GM19468 (cell line): ENCODE data around the gene OPA3.

Experiments used
- ATAC-seq: cut with Tn5 transposase; IDR thresholded peaks from one replicate; pipeline ENCODE4 v1.9.1; 2021; ENCODE audit warnings: mild to moderate bottlenecking, moderate library complexity, moderate number of reproducible peaks; ENCODE audit not compliant: unreplicated experiment; ENCODE audit errors: extremely low read depth

Gene OPA3

DNA sequence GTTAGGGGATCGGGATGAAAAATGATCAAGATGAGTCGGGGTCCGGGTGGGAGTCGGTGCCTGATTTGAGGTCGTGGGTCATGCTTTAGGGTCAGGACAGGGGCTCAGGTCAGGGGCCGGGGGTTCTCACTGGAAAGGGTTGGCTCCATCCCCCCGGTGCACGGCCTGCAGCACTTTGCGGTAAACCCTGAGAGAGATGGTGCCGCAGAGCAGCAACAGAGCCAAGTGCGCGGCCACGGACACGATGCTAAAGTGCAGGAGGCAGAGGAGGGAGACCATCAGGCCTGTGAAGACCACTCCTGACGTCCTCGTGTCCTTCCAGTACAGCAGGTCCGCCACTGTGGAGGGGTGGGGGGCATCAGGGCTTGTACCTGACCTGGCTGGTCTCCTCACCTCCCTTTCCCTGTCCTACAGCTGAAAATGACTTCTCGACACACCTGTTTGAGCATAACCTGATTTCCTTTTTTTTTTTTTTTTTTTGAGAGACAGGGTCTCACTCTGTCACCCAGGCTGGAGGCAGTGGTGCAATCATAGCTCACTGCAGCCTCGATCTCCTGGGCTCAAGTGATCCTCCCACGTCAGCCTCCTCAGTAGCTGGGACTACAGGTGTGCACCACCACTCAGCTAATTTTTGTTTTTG is 95.3 kb downstream of the OPA3 start:
- ATAC-seq = no peak

DNA sequence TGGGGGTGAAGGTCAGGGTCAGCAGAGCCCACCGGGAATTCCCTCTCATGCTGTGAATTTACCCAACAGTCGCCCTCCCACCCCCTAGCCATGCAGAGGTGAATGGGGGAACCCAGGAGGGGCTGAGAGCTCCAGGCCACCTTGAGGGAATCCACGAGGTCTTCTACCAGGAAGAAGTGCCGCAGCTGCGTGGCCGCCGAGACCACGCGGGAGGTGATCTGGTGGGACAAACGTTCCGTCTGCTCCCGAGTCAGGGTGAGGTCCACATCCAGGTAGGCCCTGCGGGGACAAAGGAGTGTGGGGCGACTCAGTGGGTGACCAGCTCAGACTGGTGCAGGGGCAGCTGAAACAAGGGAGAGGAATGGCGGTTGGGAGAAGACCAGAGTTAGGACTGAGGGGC is 95.9 kb downstream of the OPA3 start:
- ATAC-seq = no peak

DNA sequence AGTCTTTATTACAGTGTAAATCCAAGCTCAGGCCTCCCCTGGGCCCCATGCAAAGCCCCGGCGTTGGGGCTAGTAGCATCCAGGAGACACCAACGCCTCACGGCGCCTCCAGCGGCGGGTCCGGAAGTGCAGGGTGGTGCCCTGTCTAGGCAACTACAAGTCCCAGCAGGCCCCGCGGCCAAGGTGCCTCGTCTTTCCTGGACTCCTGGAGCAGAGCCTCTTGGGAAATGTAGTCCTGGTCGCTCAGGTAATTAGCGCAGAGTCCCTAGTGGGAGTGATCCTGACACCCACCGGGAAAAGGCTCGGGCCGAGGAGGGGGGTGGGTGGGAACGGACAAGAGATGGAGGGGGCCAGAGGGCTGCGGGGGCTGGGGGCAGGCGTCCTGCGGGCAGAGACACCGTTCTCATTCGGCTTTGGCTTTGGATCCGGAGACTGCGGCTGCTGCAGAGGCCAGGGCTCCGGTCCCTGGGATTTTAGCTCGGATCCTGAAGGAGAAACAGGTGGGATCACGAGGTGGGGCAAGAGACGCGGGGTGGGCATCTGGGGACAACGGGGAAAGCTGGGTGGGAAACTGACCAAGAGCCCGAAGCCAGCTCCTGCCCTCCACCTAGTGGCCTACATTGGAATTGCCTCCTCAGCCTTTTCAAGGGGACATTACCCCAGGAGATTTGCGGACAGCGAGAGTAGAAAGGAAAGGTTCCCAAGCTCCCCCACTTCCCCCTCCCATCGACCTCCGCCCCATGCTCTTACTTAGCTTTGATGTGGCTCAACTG is 99.1 kb downstream of the OPA3 start:
- ATAC-seq = peak; percentile 56

DNA sequence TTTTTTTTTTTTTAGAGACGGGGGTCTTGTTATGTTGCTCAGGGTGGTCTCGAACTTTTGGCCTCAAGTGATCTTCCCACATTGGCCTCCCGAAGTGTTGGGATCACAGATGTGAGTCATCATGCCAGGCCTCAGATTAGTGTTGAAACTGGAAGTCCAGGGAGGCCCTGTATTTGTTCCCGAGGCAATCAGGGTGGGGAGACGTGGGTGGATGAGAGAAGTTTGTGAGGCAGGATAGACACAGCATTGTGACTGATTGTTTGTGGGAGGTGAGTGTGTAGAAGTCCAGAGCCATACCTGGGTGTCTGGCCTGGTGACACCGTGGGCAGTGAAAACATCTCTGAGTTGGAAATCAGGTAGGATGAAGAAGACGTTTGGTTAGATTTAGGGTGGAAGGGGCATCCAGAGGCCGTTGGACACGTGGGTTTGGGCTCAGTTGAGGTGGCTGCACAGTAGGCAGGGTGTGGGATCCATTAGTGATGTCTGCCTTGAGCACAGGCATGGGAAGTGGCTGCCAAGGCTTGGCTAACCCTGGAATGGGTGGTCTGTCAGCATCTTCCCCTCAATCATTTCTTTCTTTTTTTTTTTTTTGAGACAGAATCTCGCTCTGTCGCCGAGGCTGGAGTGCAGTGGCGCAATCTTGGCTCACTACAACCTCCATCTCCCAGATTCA is 100.2 kb downstream of the OPA3 start:
- ATAC-seq = no peak

DNA sequence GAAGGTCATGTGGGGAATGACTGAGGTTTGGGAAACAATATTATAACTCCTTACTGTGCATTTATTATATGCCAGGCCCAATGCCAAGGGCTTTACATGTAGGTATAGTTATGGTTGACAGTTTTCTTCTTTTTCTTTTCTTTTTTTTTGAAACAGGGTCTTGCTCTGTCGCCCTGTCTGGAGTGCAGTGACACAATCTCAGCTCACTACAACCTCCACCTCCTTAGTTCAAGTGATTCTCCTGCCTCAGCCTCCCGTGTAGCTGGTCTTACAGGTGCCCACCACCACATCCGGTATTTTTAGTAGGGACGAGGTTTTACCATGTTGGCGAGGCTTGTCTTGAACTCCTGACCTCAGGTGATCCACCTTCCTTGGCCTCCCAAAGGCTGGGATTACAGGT is 101.6 kb downstream of the OPA3 start:
- ATAC-seq = no peak

DNA sequence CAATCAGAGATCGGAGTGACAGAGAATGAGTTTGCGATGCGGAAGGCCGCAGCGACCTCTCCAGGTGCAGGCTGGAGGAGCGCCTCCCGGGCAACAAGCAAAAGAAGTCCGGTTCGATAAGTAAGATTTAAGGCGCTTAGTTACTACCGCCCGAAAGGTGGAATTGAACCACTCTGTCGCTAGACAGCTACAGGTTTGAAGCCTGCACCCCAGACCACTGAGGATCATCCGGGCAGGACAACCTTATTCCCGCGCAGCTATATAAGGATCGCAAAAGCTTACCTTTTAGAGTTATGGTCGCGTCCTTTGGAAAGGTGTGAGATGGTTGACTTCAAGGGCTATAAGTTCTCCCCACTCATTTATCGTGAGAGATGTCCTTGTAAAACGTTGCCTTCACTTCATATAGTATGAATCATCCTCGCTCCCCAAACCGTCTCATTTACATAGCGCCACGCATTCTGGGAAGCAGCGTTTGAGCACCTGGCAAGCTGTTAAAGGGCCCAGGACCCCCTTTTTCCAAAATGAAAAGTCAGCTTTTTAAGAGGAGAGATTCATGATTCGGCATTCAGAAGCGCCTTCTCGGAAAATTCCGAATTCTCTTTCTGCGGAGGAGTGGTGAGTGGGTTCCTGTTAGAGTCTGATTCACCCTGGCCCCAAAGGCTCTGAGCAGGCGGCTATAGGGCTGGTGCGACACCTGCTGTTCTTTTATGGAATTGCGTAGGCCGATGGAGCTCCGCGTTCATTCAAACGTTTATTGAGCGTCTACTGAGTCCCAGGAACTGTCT is 106.0 kb downstream of the OPA3 start:
- ATAC-seq = peak; percentile 70

DNA sequence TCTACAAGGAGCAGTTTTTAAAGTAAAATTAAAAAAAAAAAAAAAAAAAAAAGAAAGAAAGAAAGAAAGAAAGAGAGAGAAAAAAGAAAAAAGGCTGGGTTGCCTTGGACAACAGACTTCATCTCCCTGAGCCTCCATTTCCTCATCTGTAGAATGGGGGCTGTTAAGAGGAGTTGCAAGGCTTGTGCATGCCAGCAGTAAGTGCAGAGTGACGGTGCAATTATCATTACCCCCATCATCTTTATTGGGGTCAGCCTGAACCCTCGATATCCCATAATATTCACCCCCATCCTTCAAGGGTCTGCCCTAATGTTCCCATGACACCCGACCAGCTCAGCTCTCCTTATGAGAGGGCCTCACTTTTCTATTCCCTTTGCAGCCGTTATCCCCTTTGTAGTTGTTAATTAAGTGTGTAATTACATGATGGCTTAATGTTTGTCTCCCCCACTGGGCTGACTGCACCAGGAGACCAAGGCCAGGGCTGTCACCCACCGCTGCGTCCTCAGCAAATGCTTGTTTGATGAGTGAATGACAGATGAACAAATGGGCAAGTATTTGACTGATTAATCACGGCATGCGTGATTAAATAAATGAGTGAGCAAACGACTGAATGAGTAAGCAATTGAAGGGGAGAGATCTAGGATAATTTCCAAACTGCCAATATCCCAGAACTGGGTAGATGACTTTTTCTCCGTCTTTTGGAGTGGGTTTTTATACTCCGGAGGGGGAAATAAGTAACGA is 106.7 kb downstream of the OPA3 start:
- ATAC-seq = no peak
